Astrocyte (in vitro differentiated cells and primary cell): ENCODE data around the gene RO60. TPM values are rescaled to one million over a fixed set of nuclear protein-coding genes. Genes with fewer than 3 reads are reported as not detected.
A peak's percentile ranks its signal among the peaks of the same experiment; 100 is the strongest.

Experiments
- DNase-seq: peaks from one replicate; pipeline ENCODE4 v3.0.0-alpha.2; 2010; ENCODE audit warnings: low read depth
- FAIRE-seq: peaks from 2 replicates; lab custom pipeline; 2011; peaks lifted over from hg19 to GRCh38; lab: Jason Lieb, UNC
- H2AFZ ChIP-seq: 2 replicates; pipeline ENCODE4 v1.6.0; 2012; ENCODE audit warnings: low read depth, low read length, inconsistent platforms
- H3K27ac ChIP-seq: 2 replicates; pipeline ENCODE4 v1.5.1; 2011; ENCODE audit warnings: low read depth, low read length, inconsistent platforms
- H3K27me3 ChIP-seq: 2 replicates; pipeline ENCODE4 v1.6.0; 2011; ENCODE audit warnings: low read length, inconsistent platforms; ENCODE audit not compliant: insufficient read depth
- H3K36me3 ChIP-seq: 2 replicates; pipeline ENCODE4 v1.5.1; 2011; ENCODE audit warnings: low read length, inconsistent platforms; ENCODE audit not compliant: insufficient read depth
- H3K4me1 ChIP-seq: 2 replicates; pipeline ENCODE4 v1.5.1; 2011; ENCODE audit warnings: low read length, inconsistent platforms; ENCODE audit not compliant: insufficient read depth
- H3K4me2 ChIP-seq: 2 replicates; pipeline ENCODE4 v1.6.0; 2012; ENCODE audit warnings: low read length, inconsistent platforms
- H3K4me3 ChIP-seq: 2 replicates; pipeline ENCODE4 v1.5.1; 2011; ENCODE audit warnings: low read depth, mild to moderate bottlenecking, low read length, inconsistent platforms; ENCODE audit not compliant: insufficient read depth
- H3K79me2 ChIP-seq: 2 replicates; pipeline ENCODE4 v1.6.0; 2012; ENCODE audit warnings: mild to moderate bottlenecking, low read length, inconsistent platforms; ENCODE audit not compliant: insufficient read depth
- H3K9ac ChIP-seq: 2 replicates; pipeline ENCODE4 v1.6.0; 2012; ENCODE audit warnings: mild to moderate bottlenecking, low read length, inconsistent platforms
- H3K9me3 ChIP-seq: 2 replicates; pipeline ENCODE4 v1.5.1; 2012; ENCODE audit warnings: low read depth, mild to moderate bottlenecking, low read length, inconsistent platforms; ENCODE audit not compliant: insufficient read depth
- H4K20me1 ChIP-seq: 2 replicates; pipeline ENCODE4 v1.6.0; 2012; ENCODE audit warnings: low read length, inconsistent platforms; ENCODE audit not compliant: insufficient read depth
- H3K27ac Mint-ChIP-seq: one replicate; pipeline ENCODE4 v1.8.0; 2021; ENCODE audit warnings: mild to moderate bottlenecking, mixed read lengths; ENCODE audit not compliant: unreplicated experiment
- H3K27me3 Mint-ChIP-seq: one replicate; pipeline ENCODE4 v1.8.0; 2021; ENCODE audit warnings: low read depth, mixed read lengths; ENCODE audit not compliant: unreplicated experiment
- H3K36me3 Mint-ChIP-seq: one replicate; pipeline ENCODE4 v1.8.0; 2021; ENCODE audit warnings: low read depth, mixed read lengths; ENCODE audit not compliant: unreplicated experiment
- H3K4me1 Mint-ChIP-seq: one replicate; pipeline ENCODE4 v1.8.0; 2021; ENCODE audit warnings: low read depth, mixed read lengths; ENCODE audit not compliant: unreplicated experiment
- H3K4me3 Mint-ChIP-seq: one replicate; pipeline ENCODE4 v1.8.0; 2021; ENCODE audit warnings: mild to moderate bottlenecking, moderate library complexity, mixed read lengths; ENCODE audit not compliant: unreplicated experiment
- H3K9me3 Mint-ChIP-seq: one replicate; pipeline ENCODE4 v1.8.0; 2021; ENCODE audit warnings: mild to moderate bottlenecking, mixed read lengths; ENCODE audit not compliant: unreplicated experiment
- CTCF ChIP-seq: IDR thresholded peaks from 2 replicates; pipeline ENCODE4 v1.5.1; 2011; ENCODE audit warnings: low read depth, mild to moderate bottlenecking, inconsistent platforms, low read length, moderate library complexity; ENCODE audit not compliant: insufficient read depth
- EZH2 ChIP-seq: IDR thresholded peaks from 2 replicates; pipeline ENCODE4 v1.6.1; 2012; ENCODE audit warnings: mild to moderate bottlenecking, low read length, inconsistent platforms; ENCODE audit not compliant: insufficient read depth
- total RNA-seq: library from RNA; stranded (reverse); gene quantifications from 2 replicates; pipeline ENCODE4 v1.2.1, GENCODE V29; 2021

The RO60 gene
- total RNA-seq, 1 donor from 2014 or later: 134 TPM

DNA sequence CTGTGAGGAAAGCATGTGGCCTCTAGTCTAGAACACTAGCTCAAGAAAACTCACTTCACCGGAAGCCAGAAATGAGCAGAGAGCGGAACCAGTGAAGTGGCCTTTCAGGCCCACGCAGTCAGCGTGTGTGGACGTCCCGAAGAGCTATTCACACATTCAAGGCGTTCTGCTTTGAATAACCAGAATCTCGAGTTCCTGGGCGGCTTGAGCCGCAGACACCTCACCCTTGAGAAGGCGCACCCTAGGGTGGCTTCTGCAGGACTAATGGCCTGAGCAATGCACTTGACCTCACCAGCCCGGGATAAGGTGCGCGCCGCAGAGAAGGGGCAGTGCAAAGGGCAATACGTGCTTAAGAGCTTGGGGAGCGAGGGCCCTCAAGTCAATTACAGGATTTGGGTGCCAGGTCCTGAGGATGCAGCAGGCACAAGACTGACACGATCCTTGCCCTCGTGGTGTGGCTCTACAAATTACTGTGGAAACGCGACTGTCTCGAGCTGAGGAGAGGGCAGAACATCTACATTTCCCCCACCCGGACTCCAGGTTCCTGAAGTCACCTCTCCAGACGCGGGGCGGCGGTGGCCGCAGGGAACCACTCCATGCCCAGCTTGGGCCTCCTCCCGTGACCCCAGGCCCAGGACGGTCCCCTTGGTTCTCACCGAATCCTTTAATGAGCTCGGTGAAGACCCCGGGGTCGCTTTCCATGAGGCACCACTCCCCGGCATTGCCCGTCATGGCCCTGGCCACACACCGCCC, 707 bp upstream of the RO60 start:
- no peaks in the 10 kb centered on the region for H3K27me3 Mint-ChIP-seq
- DNase-seq (peak; percentile 50), FAIRE-seq (no peak)
- no peaks in the 10 kb centered on the region for H3K36me3 Mint-ChIP-seq
- Histone ChIP-seq H3K79me2 (peaks cover 98% of the 10 kb centered on the region), H2AFZ (peak overlapping the region; percentile 89), H3K9ac (peak overlapping the region; percentile 99), H4K20me1 (peaks cover 17% of the 10 kb centered on the region), H3K36me3 (no peaks in the 10 kb centered on the region), H3K4me3 (peak overlapping the region; percentile 96), H3K4me2 (peak overlapping the region; percentile 96), H3K9me3 (no peaks in the 10 kb centered on the region), H3K27ac (peak overlapping the region; percentile 99), H3K27me3 (no peaks in the 10 kb centered on the region), H3K4me1 (peaks cover 17% of the 10 kb centered on the region)
- peak overlapping the region; percentile 93 for H3K27ac Mint-ChIP-seq
- peaks cover 10% of the 10 kb centered on the region for H3K4me1 Mint-ChIP-seq
- H3K9me3 Mint-ChIP-seq: no peaks in the 10 kb centered on the region
- peak overlapping the region; percentile 98 for H3K4me3 Mint-ChIP-seq
- TF ChIP-seq EZH2: no peak
- no peak for TF ChIP-seq CTCF

DNA sequence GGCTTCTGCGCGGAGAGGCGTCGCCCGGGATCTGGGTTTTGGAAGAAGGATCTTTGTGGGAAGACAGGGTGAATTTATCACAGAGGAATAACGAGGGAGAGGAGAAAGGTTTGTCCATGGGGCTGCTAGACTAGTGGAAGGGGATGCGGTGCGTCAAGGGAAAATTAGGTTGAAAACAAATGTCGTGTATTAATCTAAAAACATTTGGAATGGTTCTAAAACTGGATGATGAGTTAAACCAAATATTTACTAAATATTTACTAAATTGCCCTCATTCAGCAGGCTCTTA, 647 bp downstream of the RO60 start:
- no peak for FAIRE-seq
- TF ChIP-seq EZH2 (no peak), CTCF (no peak)
- H3K27ac ChIP-seq: peak overlapping the region; percentile 99
- no peak for DNase-seq
- no peaks in the 10 kb centered on the region for H3K36me3 ChIP-seq
- H3K4me1 ChIP-seq: peaks cover 17% of the 10 kb centered on the region
- peak overlapping the region; percentile 93 for H3K27ac Mint-ChIP-seq
- H4K20me1 ChIP-seq: peaks cover 20% of the 10 kb centered on the region
- H3K79me2 ChIP-seq: peaks cover 98% of the 10 kb centered on the region
- no peaks in the 10 kb centered on the region for H3K9me3 ChIP-seq
- H3K36me3 Mint-ChIP-seq: no peaks in the 10 kb centered on the region
- H3K27me3 ChIP-seq: no peaks in the 10 kb centered on the region
- H3K27me3 Mint-ChIP-seq: no peaks in the 10 kb centered on the region
- peak overlapping the region; percentile 89 for H2AFZ ChIP-seq
- H3K9me3 Mint-ChIP-seq: no peaks in the 10 kb centered on the region
- H3K4me1 Mint-ChIP-seq: peaks cover 13% of the 10 kb centered on the region
- peak overlapping the region; percentile 99 for H3K9ac ChIP-seq
- peak overlapping the region; percentile 96 for H3K4me2 ChIP-seq
- peak overlapping the region; percentile 96 for H3K4me3 ChIP-seq
- H3K4me3 Mint-ChIP-seq: peak overlapping the region; percentile 98

DNA sequence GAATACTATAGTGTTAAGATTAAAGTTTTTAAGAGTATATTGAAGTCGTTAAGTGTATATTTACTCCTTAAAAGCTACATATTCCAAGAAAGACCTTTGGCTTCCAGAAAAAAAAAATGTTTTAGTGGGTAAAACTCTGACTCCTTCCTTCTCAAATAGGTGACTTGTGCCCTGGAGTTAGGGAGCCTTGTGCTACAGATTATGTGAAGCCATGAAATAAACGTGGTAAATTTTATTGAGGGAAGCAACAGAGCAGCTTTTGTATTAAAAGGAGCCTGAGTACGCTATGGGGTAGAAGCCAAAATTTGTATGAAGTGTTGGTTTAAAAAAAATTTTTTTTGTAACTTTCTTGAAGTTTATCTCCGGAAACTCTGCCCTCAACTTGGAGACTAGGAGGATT, 994 bp downstream of the RO60 start:
- DNase-seq: no peak
- H3K9me3 ChIP-seq: no peaks in the 10 kb centered on the region
- peak overlapping the region; percentile 93 for H3K27ac Mint-ChIP-seq
- H3K36me3 Mint-ChIP-seq: no peaks in the 10 kb centered on the region
- peaks cover 15% of the 10 kb centered on the region for H3K4me1 Mint-ChIP-seq
- H3K4me2 ChIP-seq: peak overlapping the region; percentile 96
- peaks cover 24% of the 10 kb centered on the region for H4K20me1 ChIP-seq
- no peak overlapping the region for H2AFZ ChIP-seq
- no peaks in the 10 kb centered on the region for H3K27me3 Mint-ChIP-seq
- no peak for FAIRE-seq
- H3K9me3 Mint-ChIP-seq: no peaks in the 10 kb centered on the region
- H3K27me3 ChIP-seq: no peaks in the 10 kb centered on the region
- no peaks in the 10 kb centered on the region for H3K36me3 ChIP-seq
- peak overlapping the region; percentile 98 for H3K4me3 Mint-ChIP-seq
- peaks cover 98% of the 10 kb centered on the region for H3K79me2 ChIP-seq
- peak overlapping the region; percentile 96 for H3K4me3 ChIP-seq
- peaks cover 17% of the 10 kb centered on the region for H3K4me1 ChIP-seq
- TF ChIP-seq EZH2: no peak
- TF ChIP-seq CTCF: no peak
- peak overlapping the region; percentile 99 for H3K27ac ChIP-seq
- H3K9ac ChIP-seq: peak overlapping the region; percentile 99
